Non-pigmented ciliary epithelial cell (primary cell): ENCODE data around the gene KLHL25.

Experiments used
- DNase-seq: peaks from one replicate; pipeline ENCODE4 v3.0.0-alpha.2; 2010; ENCODE audit warnings: low read depth

The KLHL25 gene

GRCh38 chr15:85745525-85746150 is 49.1 kb downstream of the KLHL25 start:
- no peak for DNase-seq

- no peak for DNase-seq
These were observed 49.7 kb downstream of the KLHL25 start for GRCh38 chr15:85745023-85745422.

DNA sequence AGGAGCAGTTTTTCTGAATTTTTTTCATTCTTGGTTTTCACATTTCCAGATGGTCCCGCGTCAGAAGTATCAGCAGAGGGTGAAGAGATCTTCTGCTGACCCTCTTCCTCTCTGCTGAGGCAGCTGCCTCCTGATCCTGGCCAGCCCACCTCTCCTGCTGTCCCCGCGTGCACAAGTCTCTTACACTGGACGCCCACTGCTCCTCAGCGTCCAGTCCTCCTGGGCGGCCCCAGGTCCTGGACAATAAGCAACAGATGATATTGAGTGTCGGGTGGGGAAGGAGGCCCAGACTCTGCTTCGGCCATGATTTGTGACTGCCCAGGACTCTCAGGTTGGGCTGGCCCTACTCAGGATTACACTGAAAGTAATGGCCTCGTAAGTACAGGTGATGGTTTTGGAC is 50.1 kb downstream of the KLHL25 start:
- no peak for DNase-seq

GRCh38 chr15:85743392-85744055 is 51.2 kb downstream of the KLHL25 start:
- DNase-seq: no peak

- DNase-seq: no peak
These were observed 52.4 kb downstream of the KLHL25 start for GRCh38 chr15:85742186-85742821.

DNA sequence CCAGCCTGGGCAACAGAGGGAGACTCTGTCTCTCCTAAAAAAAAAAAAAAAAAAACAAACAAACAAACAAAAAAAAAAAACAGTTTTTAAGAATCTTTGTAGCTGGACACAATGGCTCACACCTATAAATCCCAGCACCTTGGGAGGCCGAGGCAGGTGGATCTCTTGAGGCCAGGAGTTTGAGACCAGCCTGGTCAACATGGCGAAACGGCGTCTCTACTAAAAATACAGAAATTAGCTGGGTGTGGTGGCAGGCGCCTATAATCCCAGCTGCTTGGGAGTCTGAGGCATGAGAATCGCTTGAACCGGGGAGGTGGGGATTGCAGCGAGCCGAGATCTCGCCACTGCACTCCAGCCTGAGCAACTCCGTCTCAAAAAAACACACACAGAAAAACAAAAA is 53.1 kb downstream of the KLHL25 start:
- no peak for DNase-seq

DNA sequence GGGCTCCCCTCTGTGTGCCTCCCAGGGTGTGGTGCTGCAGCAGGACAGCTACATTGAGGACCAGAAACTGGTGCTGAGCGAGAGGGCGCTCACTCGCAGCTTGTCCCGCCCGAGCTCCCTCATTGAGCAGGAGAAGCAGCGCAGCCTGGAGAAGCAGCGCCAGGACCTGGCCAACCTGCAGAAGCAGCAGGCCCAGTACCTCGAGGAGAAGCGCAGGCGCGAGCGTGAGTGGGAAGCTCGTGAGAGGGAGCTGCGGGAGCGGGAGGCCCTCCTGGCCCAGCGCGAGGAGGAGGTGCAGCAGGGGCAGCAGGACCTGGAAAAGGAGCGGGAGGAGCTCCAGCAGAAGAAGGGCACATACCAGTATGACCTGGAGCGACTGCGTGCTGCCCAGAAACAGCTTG is 53.7 kb downstream of the KLHL25 start:
- DNase-seq: no peak

- DNase-seq: no peak
These were observed 57.7 kb downstream of the KLHL25 start for GRCh38 chr15:85737061-85737460.

DNA sequence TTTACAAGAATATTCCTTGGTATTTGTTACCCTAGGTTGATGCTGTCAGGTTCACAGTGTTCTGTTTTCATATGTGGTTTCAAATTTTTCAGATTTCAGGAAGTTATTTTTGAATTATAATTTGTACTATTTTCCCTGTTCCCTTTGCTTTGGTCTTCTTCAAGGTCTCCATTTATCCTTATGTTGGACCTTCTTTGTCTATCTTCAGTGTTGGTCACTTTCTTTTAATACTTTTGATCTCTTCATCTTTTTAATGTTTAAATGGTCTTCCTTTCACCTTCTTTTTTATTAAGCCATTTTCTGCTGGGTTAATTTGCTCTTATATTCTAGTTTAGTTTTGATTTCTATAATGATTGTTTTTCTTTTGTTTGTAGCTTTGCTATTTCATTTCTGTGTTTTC is 61.3 kb downstream of the KLHL25 start:
- DNase-seq: no peak

DNA sequence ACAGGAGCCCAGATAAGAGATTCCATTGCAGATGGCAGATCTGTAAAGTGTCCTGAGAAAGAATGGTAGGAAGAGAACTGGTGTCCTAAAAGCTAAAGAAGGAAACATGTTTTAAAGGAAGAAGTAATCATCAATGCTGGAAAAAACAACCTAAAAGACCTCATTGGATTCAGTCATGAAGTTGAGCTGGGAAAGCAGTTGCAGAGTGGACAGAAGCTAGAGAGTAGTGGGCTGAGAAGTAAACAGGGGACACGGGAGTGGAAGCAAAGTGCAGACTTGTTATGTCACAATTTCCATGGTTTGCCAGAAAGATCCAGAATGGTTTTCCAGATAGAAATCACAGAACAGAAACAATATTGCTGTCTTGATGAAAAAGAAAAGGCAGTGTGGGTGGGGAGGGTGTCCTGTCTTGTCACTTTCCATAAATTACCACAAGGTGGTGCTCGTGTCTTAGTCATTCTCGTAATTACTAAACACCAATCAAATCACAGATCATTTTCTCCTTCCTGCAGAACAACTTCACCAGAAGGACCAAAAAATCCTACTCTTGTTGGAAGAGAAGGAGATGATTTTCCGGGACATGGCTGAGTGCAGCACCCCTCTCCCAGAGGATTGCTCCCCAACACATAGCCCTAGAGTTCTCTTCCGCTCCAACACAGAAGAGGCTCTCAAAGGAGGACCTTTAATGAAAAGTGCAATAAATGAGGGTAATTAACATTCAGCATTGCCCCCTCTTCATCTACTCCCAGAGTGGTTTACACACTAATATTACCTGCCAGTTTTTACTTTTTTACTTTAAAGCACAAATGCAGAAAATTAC is 64.5 kb downstream of the KLHL25 start:
- DNase-seq: no peak

- DNase-seq: no peak
These were observed 67.7 kb downstream of the KLHL25 start for GRCh38 chr15:85727068-85727467.

- no peak for DNase-seq
These were observed 68.3 kb downstream of the KLHL25 start for GRCh38 chr15:85726454-85726853.

GRCh38 chr15:85725564-85725963 is 69.2 kb downstream of the KLHL25 start:
- DNase-seq: no peak

GRCh38 chr15:85725019-85725418 is 69.7 kb downstream of the KLHL25 start:
- DNase-seq: no peak

DNA sequence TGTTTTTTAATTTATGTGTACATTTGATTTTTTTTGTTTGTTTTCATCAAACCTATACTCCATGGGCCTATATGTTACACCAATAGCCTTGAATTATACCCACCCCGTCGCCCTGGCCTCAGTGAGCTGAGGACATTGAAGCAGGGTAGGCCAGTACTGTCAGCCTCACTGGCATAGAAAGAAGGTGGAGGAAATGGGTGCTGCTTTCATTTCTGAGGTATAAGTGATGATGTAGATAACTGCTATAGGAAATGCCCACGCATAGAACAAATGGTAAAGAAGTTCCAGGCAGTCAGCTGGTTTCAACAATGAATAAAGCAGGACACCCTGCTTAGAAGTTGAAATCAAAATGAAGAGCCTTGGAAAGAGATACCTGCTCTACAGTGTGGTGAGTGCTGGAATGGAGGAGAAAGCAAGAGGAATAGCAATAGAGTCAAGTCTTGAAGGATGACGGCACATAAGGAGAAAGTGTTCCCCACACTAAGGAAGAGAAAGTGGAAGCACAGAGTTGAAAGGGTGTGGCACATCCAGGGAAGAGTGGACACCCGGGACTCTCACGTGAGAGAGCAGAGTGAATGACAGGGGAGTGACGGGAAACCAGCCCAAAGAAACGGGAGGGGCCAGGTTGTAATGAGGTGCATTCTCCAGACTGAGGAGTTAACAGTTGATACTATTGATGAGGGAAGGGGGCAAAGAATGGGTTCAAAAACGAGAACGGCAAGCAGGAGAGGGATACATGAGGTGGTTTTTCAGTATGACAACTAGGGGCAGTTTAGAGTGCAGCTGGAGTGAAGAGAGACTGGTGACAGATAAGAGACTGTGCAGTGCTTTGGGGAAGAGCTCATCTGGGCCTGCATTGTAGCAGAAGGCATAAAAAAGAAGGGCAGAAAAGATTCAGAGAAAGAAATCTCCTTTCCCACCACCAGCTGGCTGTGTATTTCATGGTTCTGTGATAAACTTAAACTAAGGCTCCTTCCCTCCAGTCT is 70.5 kb downstream of the KLHL25 start:
- DNase-seq: no peak

DNA sequence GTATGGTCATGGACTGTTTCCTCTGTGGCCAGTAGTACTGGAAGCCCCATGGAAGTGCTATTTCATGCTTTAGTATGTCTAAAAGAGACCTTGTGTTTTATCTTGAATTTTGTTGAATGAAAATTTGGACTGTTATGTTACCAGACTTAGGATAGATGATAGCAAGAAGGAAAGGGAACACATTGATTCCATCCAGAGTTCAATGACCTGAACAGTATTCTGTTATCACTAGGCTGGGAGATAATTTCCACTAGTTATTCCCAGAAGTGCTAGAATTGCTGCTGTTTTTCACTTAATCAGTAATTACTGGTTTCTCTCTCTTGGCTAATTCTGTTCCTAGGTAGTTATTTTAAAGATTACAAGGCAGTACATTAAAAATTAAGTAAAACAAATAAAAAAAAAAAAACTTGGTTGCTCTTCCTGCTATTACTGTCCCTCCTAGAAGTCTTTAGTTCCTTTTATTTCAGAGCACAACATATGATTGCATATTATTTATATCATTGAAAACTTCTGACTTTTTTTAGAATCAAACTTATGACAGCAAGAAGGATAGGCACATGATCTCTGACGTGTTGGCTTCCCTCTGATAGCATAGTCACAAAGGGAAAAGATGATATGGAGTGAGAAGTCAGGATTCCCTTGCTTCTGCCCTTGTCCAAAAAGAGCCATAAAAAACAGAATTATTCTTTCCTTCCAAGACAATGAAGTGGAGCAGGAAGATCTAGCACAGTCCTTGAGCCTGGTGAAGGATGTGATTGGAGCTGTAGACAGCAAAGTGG is 72.2 kb downstream of the KLHL25 start:
- DNase-seq: no peak

DNA sequence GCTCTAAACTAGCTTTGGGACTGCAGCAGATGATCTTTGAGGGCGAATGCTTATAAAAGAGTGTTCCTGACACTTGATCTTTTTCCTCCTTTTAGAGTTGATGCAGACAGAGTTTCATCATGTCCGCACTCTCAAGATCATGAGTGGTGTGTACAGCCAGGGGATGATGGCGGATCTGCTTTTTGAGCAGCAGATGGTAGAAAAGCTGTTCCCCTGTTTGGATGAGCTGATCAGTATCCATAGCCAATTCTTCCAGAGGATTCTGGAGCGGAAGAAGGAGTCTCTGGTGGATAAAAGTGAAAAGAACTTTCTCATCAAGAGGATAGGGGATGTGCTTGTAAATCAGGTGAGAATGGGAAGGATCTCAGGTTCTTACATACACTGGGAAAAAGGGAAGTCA is 75.7 kb downstream of the KLHL25 start:
- DNase-seq: no peak

DNA sequence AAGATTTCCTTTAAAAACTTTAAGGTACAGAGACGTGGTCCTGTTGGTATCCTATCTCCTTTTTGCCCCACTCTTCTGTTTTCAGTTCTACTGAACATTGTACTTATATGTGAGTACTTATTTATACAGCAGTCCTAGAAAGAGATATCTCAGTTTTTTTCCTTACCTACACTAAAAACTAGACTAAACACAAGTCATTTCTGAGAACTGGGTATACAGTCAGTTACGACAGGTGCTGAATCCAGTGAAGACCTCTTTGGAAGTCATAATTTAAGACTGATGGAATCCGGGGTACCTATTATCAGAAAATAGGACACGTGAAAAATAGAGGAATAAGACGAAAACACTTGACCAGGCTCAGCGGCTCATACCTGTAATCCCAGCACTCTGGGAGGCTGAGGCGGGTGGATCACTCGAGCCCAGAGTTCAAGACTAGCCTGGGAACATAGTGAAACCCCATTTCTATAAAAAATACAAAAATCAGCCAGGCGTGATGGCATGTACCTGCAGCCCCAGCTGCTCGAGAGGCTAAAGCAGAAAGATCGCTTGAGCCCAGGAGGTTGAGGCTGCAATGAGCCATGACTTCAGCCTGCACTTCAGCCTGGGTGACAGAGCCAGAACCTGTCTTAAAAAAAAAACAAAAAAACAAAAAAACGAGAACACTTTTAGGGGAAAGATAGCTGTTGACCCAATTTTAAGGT is 76.3 kb downstream of the KLHL25 start:
- no peak for DNase-seq

- no peak for DNase-seq
These were observed 77.5 kb downstream of the KLHL25 start for GRCh38 chr15:85717212-85717611.

GRCh38 chr15:85716261-85716660 is 78.5 kb downstream of the KLHL25 start:
- no peak for DNase-seq
